H9 (cell line): ENCODE data around the gene CES2. TPM values are rescaled to one million over a fixed set of nuclear protein-coding genes. Genes with fewer than 3 reads are reported as not detected.
"Not testable (repeated sequence)": the region's sequence is repeated elsewhere in the genome, so short reads cannot be mapped to it uniquely, and the experiment has no call there.

ENCODE experiments used
- DNase-seq: peaks from one replicate; pipeline ENCODE4 v3.0.0-alpha.2; 2017
- H2AFZ ChIP-seq: one replicate; pipeline ENCODE4 v1.6.1; 2013; ENCODE audit warnings: mild to moderate bottlenecking, low read length, control low read depth, moderate library complexity
- H2AK5ac ChIP-seq: 2 replicates; pipeline ENCODE4 v1.6.1; 2013; ENCODE audit warnings: low read length, control low read depth, mixed read lengths; ENCODE audit not compliant: insufficient read length
- H2BK120ac ChIP-seq: one replicate; pipeline ENCODE4 v1.6.1; 2013; ENCODE audit warnings: low read depth, mild to moderate bottlenecking, low read length, control low read depth, inconsistent platforms; ENCODE audit not compliant: poor library complexity, severe bottlenecking
- H2BK12ac ChIP-seq: 2 replicates; pipeline ENCODE4 v1.6.1; 2013; ENCODE audit warnings: low read length, control low read depth, mixed read lengths, low read depth; ENCODE audit not compliant: insufficient read length
- H2BK15ac ChIP-seq: 2 replicates; pipeline ENCODE4 v1.6.1; 2013; ENCODE audit warnings: low read depth, low read length, control low read depth
- H2BK20ac ChIP-seq: one replicate; pipeline ENCODE4 v1.6.1; 2013; ENCODE audit warnings: low read depth, mild to moderate bottlenecking, low read length, control low read depth, inconsistent platforms; ENCODE audit not compliant: poor library complexity, severe bottlenecking
- H2BK5ac ChIP-seq: 2 replicates; pipeline ENCODE4 v1.6.1; 2013; ENCODE audit warnings: low read length, control low read depth, mixed read lengths; ENCODE audit not compliant: insufficient read length
- H3K14ac ChIP-seq: 2 replicates; pipeline ENCODE4 v1.6.1; 2013; ENCODE audit warnings: low read length, control low read depth; ENCODE audit not compliant: insufficient read depth
- H3K18ac ChIP-seq: 2 replicates; pipeline ENCODE4 v1.6.1; 2013; ENCODE audit warnings: low read depth, mild to moderate bottlenecking, mixed read lengths, low read length, control low read depth; ENCODE audit not compliant: insufficient read length
- H3K23ac ChIP-seq: 2 replicates; pipeline ENCODE4 v1.6.1; 2013; ENCODE audit warnings: low read length, control low read depth, mixed read lengths, low read depth; ENCODE audit not compliant: insufficient read length
- H3K23me2 ChIP-seq: 2 replicates; pipeline ENCODE4 v1.6.1; 2013; ENCODE audit warnings: low read depth, mild to moderate bottlenecking, mixed read lengths, low read length, control low read depth; ENCODE audit not compliant: insufficient read length, poor library complexity, severe bottlenecking
- H3K27ac ChIP-seq: 2 replicates; pipeline ENCODE4 v1.5.1; 2013; ENCODE audit warnings: low read length, control low read depth, mixed read lengths, low read depth; ENCODE audit not compliant: insufficient read length
- H3K27me3 ChIP-seq: 2 replicates; pipeline ENCODE4 v1.6.1; 2013; ENCODE audit warnings: low read length, control low read depth, inconsistent platforms; ENCODE audit not compliant: insufficient read depth
- H3K4ac ChIP-seq: 2 replicates; pipeline ENCODE4 v1.6.1; 2013; ENCODE audit warnings: low read depth, mild to moderate bottlenecking, control low read depth, inconsistent platforms, low read length, moderate library complexity
- H3K4me1 ChIP-seq: 2 replicates; pipeline ENCODE4 v1.6.1; 2013; ENCODE audit warnings: low read length, control low read depth, inconsistent platforms; ENCODE audit not compliant: insufficient read depth
- H3K4me2 ChIP-seq: 2 replicates; pipeline ENCODE4 v1.6.1; 2013; ENCODE audit warnings: low read length, control low read depth, mixed read lengths; ENCODE audit not compliant: insufficient read length, insufficient read depth
- H3K56ac ChIP-seq: 2 replicates; pipeline ENCODE4 v1.6.1; 2013; ENCODE audit warnings: low read depth, mild to moderate bottlenecking, mixed read lengths, low read length, control low read depth; ENCODE audit not compliant: insufficient read length
- H3K79me1 ChIP-seq: 2 replicates; pipeline ENCODE4 v1.6.1; 2013; ENCODE audit warnings: low read depth, mild to moderate bottlenecking, moderate library complexity, low read length, control low read depth, inconsistent platforms; ENCODE audit not compliant: insufficient read depth, poor library complexity, severe bottlenecking
- H3K79me2 ChIP-seq: 2 replicates; pipeline ENCODE4 v1.6.1; 2013; ENCODE audit warnings: low read length, control low read depth, inconsistent platforms; ENCODE audit not compliant: insufficient read depth
- H3K9ac ChIP-seq: 2 replicates; pipeline ENCODE4 v1.6.1; 2013; ENCODE audit warnings: low read length, control low read depth, mixed read lengths; ENCODE audit not compliant: insufficient read length; ENCODE audit errors: extremely low read depth
- H3K9me3 ChIP-seq: one replicate; pipeline ENCODE4 v1.6.1; 2013; ENCODE audit warnings: low read depth, low read length, inconsistent platforms; ENCODE audit not compliant: control insufficient read depth
- H3T11ph ChIP-seq: one replicate; pipeline ENCODE4 v1.6.1; 2013; ENCODE audit warnings: mild to moderate bottlenecking, low read length, control low read depth, inconsistent platforms
- H4K20me1 ChIP-seq: one replicate; pipeline ENCODE4 v1.6.1; 2013; ENCODE audit not compliant: control insufficient read depth, insufficient read length, insufficient read depth
- H4K5ac ChIP-seq: 2 replicates; pipeline ENCODE4 v1.6.1; 2013; ENCODE audit warnings: low read depth, mild to moderate bottlenecking, mixed read lengths, low read length, control low read depth; ENCODE audit not compliant: insufficient read length
- H4K8ac ChIP-seq: replicated peaks from 2 replicates; pipeline ENCODE4 v1.6.1; 2013; ENCODE audit warnings: low read length, control low read depth, mixed read lengths, low read depth; ENCODE audit not compliant: insufficient read length
- H4K91ac ChIP-seq: 2 replicates; pipeline ENCODE4 v1.6.1; 2013; ENCODE audit warnings: low read depth, mild to moderate bottlenecking, moderate library complexity, mixed read lengths, low read length, control low read depth; ENCODE audit not compliant: insufficient read length
- H3K27ac Mint-ChIP-seq, 3 experiments: 2 replicates in 2 of 3; 3 replicates in 1 of 3; pipeline ENCODE4 v1.8.0; 2020 to 2021; ENCODE audit warnings: mixed read lengths in 3 of 3, mild to moderate bottlenecking in 1 of 3, moderate library complexity in 1 of 3
- H3K27me3 Mint-ChIP-seq: 2 replicates; pipeline ENCODE4 v1.8.0; 2021; ENCODE audit warnings: low read depth, mild to moderate bottlenecking, moderate library complexity, mixed read lengths
- H3K36me3 Mint-ChIP-seq, 3 experiments: 2 replicates in 2 of 3; 3 replicates in 1 of 3; pipeline ENCODE4 v1.8.0; 2020 to 2021; ENCODE audit warnings: low read depth in 3 of 3, mixed read lengths in 3 of 3; ENCODE audit not compliant: insufficient read depth in 1 of 3
- H3K4me1 Mint-ChIP-seq, 2 experiments: 2 replicates each; pipeline ENCODE4 v1.8.0; 2020; ENCODE audit warnings: mixed read lengths in 2 of 2
- H3K4me3 Mint-ChIP-seq, 2 experiments: 2 replicates in 1 of 2; 3 replicates in 1 of 2; pipeline ENCODE4 v1.8.0; 2020 to 2021; ENCODE audit warnings: mild to moderate bottlenecking in 2 of 2, mixed read lengths in 2 of 2, moderate library complexity in 1 of 2
- H3K9me3 Mint-ChIP-seq, 2 experiments: 2 replicates in 1 of 2; 3 replicates in 1 of 2; pipeline ENCODE4 v1.8.0; 2020; ENCODE audit warnings: mild to moderate bottlenecking in 2 of 2, mixed read lengths in 2 of 2, moderate library complexity in 1 of 2
- WGBS: extraction: QIAGEN DNeasy Blood & Tissue Kit; methylation state at CpG from one replicate; pipeline ENCODE4 v1.1.7; 2013; ENCODE audit warnings: missing lambda C conversion rate, low lambda C conversion rate, mixed read lengths; ENCODE audit not compliant: insufficient read length; ENCODE audit errors: extremely low coverage; 5-methylcytosine and 5-hydroxymethylcytosine counted together
- total RNA-seq: library from RNA; stranded (reverse); gene quantifications from 2 replicates; pipeline ENCODE4 v1.2.1, GENCODE V29; 2021
- TF ChIP-seq, protein P1 (sequence below): fragments of 200-600 bp; sonication (generic); conservative IDR thresholded peaks from 3 replicates; pipeline ENCODE4 v1.8.0; 2021; ENCODE audit warnings: antibody characterized with exemption, mild to moderate bottlenecking

Gene CES2
- total RNA-seq, 1 experiment from 2014 or later = 28.2 TPM

DNA sequence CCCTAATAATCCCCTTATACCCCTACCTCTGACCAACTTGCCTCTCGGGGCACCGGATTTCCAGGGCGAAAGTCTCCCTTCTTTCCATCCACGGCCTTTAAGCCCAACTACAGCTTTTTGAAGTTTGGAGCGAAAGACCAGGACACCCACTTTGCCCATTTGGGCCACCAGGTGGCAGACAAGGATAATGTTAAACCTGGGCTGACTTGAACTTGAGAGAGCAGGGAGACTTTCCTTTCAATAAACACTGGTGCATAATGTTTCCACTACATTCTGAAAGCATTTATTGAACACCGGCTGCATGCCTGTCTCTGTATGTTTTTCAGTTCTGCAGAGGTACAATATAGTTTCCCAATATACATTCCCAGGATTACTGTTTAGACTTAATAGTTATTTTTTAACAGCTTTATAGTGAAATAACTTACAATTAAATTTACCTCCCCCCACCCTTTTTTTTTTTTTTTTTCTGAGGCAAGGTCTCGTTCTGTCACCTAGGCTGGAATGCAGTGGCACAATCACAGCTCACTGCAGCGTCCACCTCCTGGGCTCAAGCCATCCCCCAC lies 18.9 kb downstream of the CES2 start:
- Histone ChIP-seq H2BK12ac (no peak overlapping the region), H2BK15ac (no peak overlapping the region), H3K23ac (no peak overlapping the region), H3K79me2 (no peaks in the 10 kb centered on the region), H2BK5ac (no peak overlapping the region), H3K4me2 (no peak overlapping the region), H3K4ac (no peak overlapping the region), H4K20me1 (no peaks in the 10 kb centered on the region), H3K56ac (no peak overlapping the region), H3K18ac (no peak overlapping the region), H4K5ac (no peak overlapping the region), H2AFZ (no peak overlapping the region), H3K27ac (no peak overlapping the region), H3K23me2 (no peaks in the 10 kb centered on the region), H2BK20ac (no peak overlapping the region), H2AK5ac (no peak overlapping the region), H3T11ph (no peak overlapping the region), H3K14ac (no peak overlapping the region), H4K91ac (no peak overlapping the region), H2BK120ac (no peak overlapping the region), H3K79me1 (no peaks in the 10 kb centered on the region), H3K9ac (no peak overlapping the region), H4K8ac (no peak overlapping the region), H3K27me3 (peaks cover 6% of the 10 kb centered on the region; the same call in 1 of the 2 replicates), H3K9me3 (no peaks in the 10 kb centered on the region), H3K4me1 (no peaks in the 10 kb centered on the region)
- peak; percentile 75 for DNase-seq
- TF ChIP-seq, protein P1, sequence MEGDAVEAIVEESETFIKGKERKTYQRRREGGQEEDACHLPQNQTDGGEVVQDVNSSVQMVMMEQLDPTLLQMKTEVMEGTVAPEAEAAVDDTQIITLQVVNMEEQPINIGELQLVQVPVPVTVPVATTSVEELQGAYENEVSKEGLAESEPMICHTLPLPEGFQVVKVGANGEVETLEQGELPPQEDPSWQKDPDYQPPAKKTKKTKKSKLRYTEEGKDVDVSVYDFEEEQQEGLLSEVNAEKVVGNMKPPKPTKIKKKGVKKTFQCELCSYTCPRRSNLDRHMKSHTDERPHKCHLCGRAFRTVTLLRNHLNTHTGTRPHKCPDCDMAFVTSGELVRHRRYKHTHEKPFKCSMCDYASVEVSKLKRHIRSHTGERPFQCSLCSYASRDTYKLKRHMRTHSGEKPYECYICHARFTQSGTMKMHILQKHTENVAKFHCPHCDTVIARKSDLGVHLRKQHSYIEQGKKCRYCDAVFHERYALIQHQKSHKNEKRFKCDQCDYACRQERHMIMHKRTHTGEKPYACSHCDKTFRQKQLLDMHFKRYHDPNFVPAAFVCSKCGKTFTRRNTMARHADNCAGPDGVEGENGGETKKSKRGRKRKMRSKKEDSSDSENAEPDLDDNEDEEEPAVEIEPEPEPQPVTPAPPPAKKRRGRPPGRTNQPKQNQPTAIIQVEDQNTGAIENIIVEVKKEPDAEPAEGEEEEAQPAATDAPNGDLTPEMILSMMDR = peak; percentile 87
- H3K27me3 Mint-ChIP-seq = peaks cover 14% of the 10 kb centered on the region
- no peak overlapping the region for H3K27ac Mint-ChIP-seq
- H3K36me3 Mint-ChIP-seq = peaks cover 0 to 8% (median 6%) of the 10 kb centered on the region in 3 experiments; a peak in 4 of 7 replicates
- WGBS = no CpG with 5 or more reads among the region's 8 CpGs
- no peak overlapping the region for H3K4me3 Mint-ChIP-seq
- peaks cover 9% of the 10 kb centered on the region in 2 experiments for H3K4me1 Mint-ChIP-seq
- peaks cover 6 to 8% of the 10 kb centered on the region in 2 experiments; a peak in 3 of 5 replicates for H3K9me3 Mint-ChIP-seq

DNA sequence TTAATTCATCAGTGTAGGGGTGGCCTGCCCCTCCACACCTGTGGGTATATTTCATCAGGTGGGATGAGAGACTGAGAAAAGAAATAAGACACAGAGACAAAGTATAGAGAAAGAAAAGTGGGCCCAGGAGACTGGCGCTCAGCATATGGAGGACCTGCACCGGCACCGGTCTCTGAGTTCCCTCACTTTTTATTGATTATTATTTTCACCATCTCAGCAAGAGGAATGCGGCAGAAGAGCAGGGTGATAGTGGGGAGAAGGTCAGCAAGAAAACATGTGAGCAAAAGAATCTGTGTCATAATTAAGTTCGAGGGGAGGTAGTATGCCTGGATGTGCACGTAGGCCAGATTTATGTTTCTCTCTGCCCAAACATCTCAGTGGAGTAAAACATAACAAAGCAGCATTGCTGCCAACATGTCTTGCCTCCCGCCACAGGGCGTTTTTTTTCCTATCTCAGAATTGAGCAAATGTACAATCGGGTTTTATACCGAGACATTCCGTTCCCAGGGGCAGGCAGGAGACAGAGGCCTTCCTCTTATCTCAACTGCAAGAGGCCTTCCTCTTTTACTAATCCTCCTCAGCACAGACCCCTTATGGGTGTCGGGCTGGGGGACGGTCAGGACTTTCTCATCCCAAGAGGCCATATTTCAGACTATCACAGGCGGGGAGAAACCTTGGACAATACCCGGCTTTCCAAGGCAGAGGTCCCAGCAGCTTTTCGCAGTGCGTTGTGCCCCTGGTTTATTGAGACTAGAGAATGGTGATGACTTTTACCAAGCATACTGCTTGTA lies 20.2 kb downstream of the CES2 start:
- not testable (repeated sequence) for H3K27me3 ChIP-seq, H4K5ac ChIP-seq, H2BK15ac ChIP-seq, H3K36me3 Mint-ChIP-seq, H3T11ph ChIP-seq, H3K4me2 ChIP-seq, H3K9ac ChIP-seq, H3K4me3 Mint-ChIP-seq, H3K79me1 ChIP-seq, H2BK12ac ChIP-seq, H3K9me3 ChIP-seq, H3K18ac ChIP-seq, H3K27ac ChIP-seq, H4K91ac ChIP-seq, H2BK120ac ChIP-seq, H2AFZ ChIP-seq, H4K20me1 ChIP-seq, H3K4ac ChIP-seq, H3K27ac Mint-ChIP-seq, H3K23ac ChIP-seq, H2AK5ac ChIP-seq, H2BK5ac ChIP-seq, H3K9me3 Mint-ChIP-seq, DNase-seq, H3K56ac ChIP-seq, H3K79me2 ChIP-seq, H4K8ac ChIP-seq, H3K14ac ChIP-seq, H3K23me2 ChIP-seq, H3K4me1 ChIP-seq, H2BK20ac ChIP-seq
- no CpG with 5 or more reads among the region's 17 CpGs for WGBS
- H3K4me1 Mint-ChIP-seq = peaks cover 9 to 12% of the 10 kb centered on the region in 2 experiments
- peaks cover 18% of the 10 kb centered on the region for H3K27me3 Mint-ChIP-seq
